Natural killer cell (primary cell): Measurements from ENCODE around the gene CD5L. TPM values are rescaled to one million over a fixed set of nuclear protein-coding genes. Genes with fewer than 3 reads are reported as not detected.

Source experiments
- ATAC-seq, 3 donors: fragments of 150-1000 bp in 2 of 3; fragments of 200-7000 bp in 1 of 3; cut with Tn5 transposase; 1 replicate in 1 of 3; 2 replicates in 2 of 3; pipeline ENCODE4 v1.10.0; 2021; ENCODE audit warnings: mild to moderate bottlenecking in 2 of 3, moderate library complexity in 2 of 3
- DNase-seq, 2 donors: peaks; one replicate each; pipeline versions ENCODE4 v3.0.0 to v3.0.0-alpha.2; 2013 to 2021; ENCODE audit warnings: mixed read lengths in 1 of 2
- H3K27ac ChIP-seq: one replicate; pipeline ENCODE4 v1.5.1; 2013; ENCODE audit warnings: mild to moderate bottlenecking, low read length
- H3K27me3 ChIP-seq: one replicate; pipeline ENCODE4 v1.6.1; 2013; ENCODE audit warnings: low read length; ENCODE audit not compliant: control insufficient read depth, insufficient read depth
- H3K36me3 ChIP-seq: one replicate; pipeline ENCODE4 v1.6.1; 2013; ENCODE audit warnings: low read length; ENCODE audit not compliant: control insufficient read depth, insufficient read depth
- H3K4me1 ChIP-seq: one replicate; pipeline ENCODE4 v1.6.1; 2013; ENCODE audit warnings: low read length; ENCODE audit not compliant: control insufficient read depth, insufficient read depth
- H3K4me3 ChIP-seq: one replicate; pipeline ENCODE4 v1.5.1; 2013; ENCODE audit warnings: low read length
- H3K9me3 ChIP-seq: one replicate; pipeline ENCODE4 v1.6.1; 2013; ENCODE audit warnings: low read length; ENCODE audit not compliant: control insufficient read depth, insufficient read depth
- H3K27ac Mint-ChIP-seq, 2 donors: one replicate each; pipeline ENCODE4 v1.8.0; 2022; ENCODE audit warnings: mild to moderate bottlenecking in 2 of 2, mixed read lengths in 2 of 2, moderate library complexity in 1 of 2
- H3K27me3 Mint-ChIP-seq, 2 donors: one replicate each; pipeline ENCODE4 v1.8.0; 2022; ENCODE audit warnings: low read depth in 2 of 2, mixed read lengths in 2 of 2
- H3K36me3 Mint-ChIP-seq: one replicate; pipeline ENCODE4 v1.8.0; 2022; ENCODE audit warnings: mixed read lengths
- H3K4me1 Mint-ChIP-seq, 2 donors: one replicate each; pipeline ENCODE4 v1.8.0; 2022; ENCODE audit warnings: mixed read lengths in 2 of 2
- H3K4me3 Mint-ChIP-seq: one replicate; pipeline ENCODE4 v1.8.0; 2022; ENCODE audit warnings: mild to moderate bottlenecking, moderate library complexity, mixed read lengths
- H3K9me3 Mint-ChIP-seq, 2 donors: one replicate each; pipeline ENCODE4 v1.8.0; 2022; ENCODE audit warnings: mixed read lengths in 2 of 2
- CTCF ChIP-seq: fragments of 200-600 bp; IDR thresholded peaks from one replicate; pipeline ENCODE4 v1.8.0; 2022; ENCODE audit warnings: antibody characterized with exemption
- WGBS: methylation state at CpG from one replicate; pipeline ENCODE4 v1.1.7; 2013; ENCODE audit warnings: missing lambda C conversion rate; ENCODE audit not compliant: insufficient coverage; 5-methylcytosine and 5-hydroxymethylcytosine counted together
- intact Hi-C: fragments of 100-400 bp; cut with micrococcal nuclease; formaldehyde crosslinking; loops from one replicate; pipeline ENCODE4 v1.14.2; 2022
- total RNA-seq, 4 donors: library from RNA; stranded (reverse); fragments of 120-200 nt in 1 of 4; gene quantifications; one replicate each; pipeline versions ENCODE4 v1.2.3 to v1.2.4, GENCODE V29; 2013 to 2022

Gene CD5L
- total RNA-seq, 3 donors from 2014 or later (not counting 1 experiment from before 2014, with no cell fraction given) = not detected

- no peak overlapping the region for H3K27ac ChIP-seq
- 90% methylated on average over 2 of the region's 2 CpGs for WGBS
- intact Hi-C loops = no loop called here
- H3K4me1 Mint-ChIP-seq = no peaks in the 10 kb centered on the region
- H3K4me3 ChIP-seq = no peak overlapping the region
- no peak for TF ChIP-seq CTCF
- peaks cover 0 to 2% of the 10 kb centered on the region in 2 donors for H3K9me3 Mint-ChIP-seq
- H3K27me3 ChIP-seq = no peaks in the 10 kb centered on the region
- H3K4me3 Mint-ChIP-seq = no peak overlapping the region
- ATAC-seq (no peak), DNase-seq (no peak)
- H3K4me1 ChIP-seq = peaks cover 4% of the 10 kb centered on the region
- no peaks in the 10 kb centered on the region for H3K9me3 ChIP-seq
- H3K36me3 ChIP-seq = no peaks in the 10 kb centered on the region
- no peak overlapping the region for H3K27ac Mint-ChIP-seq
- H3K36me3 Mint-ChIP-seq = no peaks in the 10 kb centered on the region
- peaks cover 18% of the 10 kb centered on the region in 2 donors for H3K27me3 Mint-ChIP-seq
These were observed 21.3 kb downstream of the CD5L start for GRCh38 chr1:157820299-157820698.

GRCh38 chr1:157819896-157820295 lies 21.7 kb downstream of the CD5L start, which contains the start of gene FCRL1:
Gene FCRL1 (minus strand): TSS chr1:157820120. CDS start chr1:157820037, 83 bp downstream.
- Mint-ChIP-seq H3K36me3 (no peaks in the 10 kb centered on the region), H3K4me3 (no peak within 1 kb of the TSS), H3K27ac (no peak within 1 kb of the TSS), H3K27me3 (peaks cover 19 to 21% of the 10 kb centered on the region in 2 donors), H3K4me1 (no peaks in the 10 kb centered on the region), H3K9me3 (peaks cover 0 to 2% of the 10 kb centered on the region in 2 donors)
- DNase-seq = no peak
- peak in 2 of 3 donors; percentile 48 to 59 for ATAC-seq
- Histone ChIP-seq H3K27me3 (no peaks in the 10 kb centered on the region), H3K36me3 (no peaks in the 10 kb centered on the region), H3K4me1 (peaks cover 4% of the 10 kb centered on the region), H3K9me3 (no peaks in the 10 kb centered on the region), H3K27ac (no peak within 1 kb of the TSS), H3K4me3 (peak within 1 kb of the TSS; percentile 33)
- intact Hi-C loops = no loop called here
- 18% methylated on average over 3 of the region's 3 CpGs for WGBS
- no peak for TF ChIP-seq CTCF

- no peak overlapping the region for H3K27ac Mint-ChIP-seq
These were observed 22.4 kb downstream of the CD5L start for GRCh38 chr1:157819215-157819614.

More at GRCh38 chr1:157819215-157819614, 22.4 kb downstream of the CD5L start:
- H3K4me3 ChIP-seq = peak overlapping the region; percentile 33
- no peaks in the 10 kb centered on the region for H3K4me1 Mint-ChIP-seq
- DNase-seq (no peak), ATAC-seq (no peak)
- peaks cover 2 to 4% of the 10 kb centered on the region in 2 donors for H3K9me3 Mint-ChIP-seq
- H3K27me3 ChIP-seq = peaks cover under 1% of the 10 kb centered on the region
- H3K36me3 ChIP-seq = no peaks in the 10 kb centered on the region
- WGBS = 71% methylated on average over 2 of the region's 2 CpGs
- intact Hi-C loops = no loop called here
- H3K27me3 Mint-ChIP-seq = peaks cover 16 to 21% of the 10 kb centered on the region in 2 donors
- H3K4me3 Mint-ChIP-seq = no peak overlapping the region
- no peak overlapping the region for H3K27ac ChIP-seq
- TF ChIP-seq CTCF = no peak
- H3K4me1 ChIP-seq = peaks cover 4% of the 10 kb centered on the region
- H3K9me3 ChIP-seq = no peaks in the 10 kb centered on the region
- H3K36me3 Mint-ChIP-seq = no peaks in the 10 kb centered on the region
